ENCODE data around the gene SLC2A9.

SLC2A9 gene

DNA sequence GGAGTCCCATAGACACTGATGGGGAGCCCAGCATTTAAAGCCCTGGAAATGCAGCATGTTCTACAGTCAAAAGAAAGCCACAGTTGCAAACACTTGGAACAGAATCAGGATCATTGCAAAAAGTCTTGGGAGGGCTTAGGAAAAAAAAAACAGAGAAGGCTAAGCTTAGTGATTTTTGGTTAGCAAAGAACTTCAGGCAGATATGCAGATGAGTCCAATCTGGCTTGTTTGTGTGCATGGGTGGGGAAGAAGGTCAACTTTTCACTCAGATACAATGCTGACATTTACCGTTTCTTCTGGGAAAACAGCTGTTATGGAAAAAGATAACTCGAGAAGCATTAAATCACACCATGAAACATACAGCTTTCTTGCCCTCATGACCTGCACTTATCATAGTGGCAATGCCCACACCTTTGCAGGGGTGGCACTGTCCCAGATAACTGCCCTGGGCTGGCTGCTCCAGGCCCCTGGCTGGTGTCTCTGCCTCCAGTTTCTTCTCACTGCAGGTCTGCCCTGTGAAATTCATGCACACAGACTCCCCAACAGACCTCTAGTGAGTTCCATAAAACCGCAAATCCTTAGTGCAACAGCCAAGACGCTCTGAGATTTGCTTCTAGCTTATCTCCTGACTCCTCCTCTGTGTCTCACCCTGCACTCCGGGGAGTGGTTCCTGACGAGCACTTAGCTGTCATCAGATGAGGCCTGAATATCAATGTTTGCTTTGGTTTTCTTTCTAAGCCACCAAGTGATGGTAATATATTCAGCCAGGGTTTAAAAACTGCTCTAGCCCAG lies 140.7 kb downstream of the SLC2A9 start:
- DNase-seq = peak; percentile 37

DNA sequence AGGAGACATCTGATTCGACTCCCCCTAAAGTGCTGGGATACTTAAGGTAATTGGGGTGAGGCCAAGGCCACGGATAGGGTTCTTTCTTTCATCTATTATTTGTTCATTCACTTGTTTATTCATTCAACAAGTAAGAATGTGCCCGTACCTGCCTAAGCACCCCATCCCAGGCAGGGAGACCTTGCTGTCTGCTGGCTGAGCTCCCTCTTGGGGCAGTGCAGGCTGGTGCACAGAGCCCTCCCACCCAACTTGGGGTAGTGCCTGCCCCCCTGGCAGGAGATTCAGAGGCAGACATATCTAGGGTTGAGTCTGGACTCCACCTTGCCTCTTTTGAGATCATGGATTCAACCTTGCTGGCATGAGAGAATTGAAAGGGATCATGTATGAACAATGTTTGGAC lies 144.2 kb downstream of the SLC2A9 start:
- no peak for DNase-seq

DNA sequence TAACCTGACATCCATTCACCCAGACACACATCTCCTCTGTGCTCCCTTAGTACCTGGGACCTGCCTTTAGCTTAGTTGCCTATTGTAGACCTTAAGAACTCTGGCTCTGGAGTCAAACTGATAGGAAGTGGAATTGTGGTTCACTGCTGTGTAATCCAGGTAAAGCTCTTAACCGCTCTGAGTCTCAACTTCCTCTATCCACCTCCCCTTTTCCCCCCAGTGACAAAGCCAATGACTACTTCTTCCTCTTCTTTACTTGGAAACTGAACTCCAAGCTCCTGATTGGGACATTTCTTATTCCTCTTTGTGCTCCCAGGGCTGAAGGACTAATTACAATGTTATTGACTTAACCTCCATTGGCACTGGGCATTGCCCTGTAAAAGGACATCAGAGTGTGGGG lies 145.8 kb downstream of the SLC2A9 start:
- DNase-seq = no peak

DNA sequence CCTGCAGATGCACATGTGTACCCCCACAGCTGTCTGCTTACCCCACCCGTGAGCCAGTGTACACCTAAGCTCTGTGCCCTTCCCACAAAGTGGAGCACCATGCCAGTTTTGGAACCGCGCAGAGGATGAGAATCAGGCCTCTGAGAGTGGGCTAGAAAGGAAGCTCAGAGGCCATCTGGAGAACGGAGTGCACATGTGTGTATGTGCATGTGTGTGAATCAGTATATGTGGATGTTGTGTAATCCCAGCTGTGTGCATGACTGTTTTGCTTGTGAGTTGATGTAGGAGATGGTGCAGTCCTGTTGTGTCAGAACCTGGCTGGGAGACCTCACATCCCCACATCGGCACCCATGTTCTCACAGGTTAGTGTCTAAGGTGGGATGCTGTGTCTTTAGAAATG lies 146.9 kb downstream of the SLC2A9 start:
- DNase-seq = no peak

DNA sequence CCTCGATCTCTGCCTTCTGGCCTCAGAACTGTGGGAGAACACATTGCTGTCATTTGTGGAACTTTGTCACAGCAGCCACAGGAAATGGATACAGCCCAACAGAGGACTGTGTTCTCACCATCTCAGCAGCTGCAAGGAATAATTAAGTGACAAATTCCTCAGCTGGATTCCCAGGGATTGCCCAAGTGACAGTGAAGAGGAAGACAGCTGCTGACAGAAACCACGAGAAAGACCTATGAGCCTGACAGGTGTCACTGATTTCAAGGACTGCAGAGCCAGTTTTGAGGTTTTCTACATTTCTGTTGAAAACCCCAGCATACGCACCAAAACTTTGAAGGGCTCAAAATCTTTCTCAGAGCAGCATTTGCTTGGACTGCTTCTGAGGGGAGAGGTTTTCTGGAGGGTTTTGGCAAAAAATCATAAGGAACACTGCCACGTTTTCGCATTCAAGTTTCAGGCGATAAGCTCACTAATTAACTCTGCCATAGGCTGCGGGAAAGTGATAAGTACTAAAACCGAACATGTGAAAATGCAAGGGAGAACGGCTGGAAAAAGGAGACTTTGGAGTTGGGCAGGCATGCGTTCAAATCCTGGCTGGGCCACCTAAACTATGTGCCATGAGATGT lies 151.0 kb downstream of the SLC2A9 start:
- no peak for DNase-seq

DNA sequence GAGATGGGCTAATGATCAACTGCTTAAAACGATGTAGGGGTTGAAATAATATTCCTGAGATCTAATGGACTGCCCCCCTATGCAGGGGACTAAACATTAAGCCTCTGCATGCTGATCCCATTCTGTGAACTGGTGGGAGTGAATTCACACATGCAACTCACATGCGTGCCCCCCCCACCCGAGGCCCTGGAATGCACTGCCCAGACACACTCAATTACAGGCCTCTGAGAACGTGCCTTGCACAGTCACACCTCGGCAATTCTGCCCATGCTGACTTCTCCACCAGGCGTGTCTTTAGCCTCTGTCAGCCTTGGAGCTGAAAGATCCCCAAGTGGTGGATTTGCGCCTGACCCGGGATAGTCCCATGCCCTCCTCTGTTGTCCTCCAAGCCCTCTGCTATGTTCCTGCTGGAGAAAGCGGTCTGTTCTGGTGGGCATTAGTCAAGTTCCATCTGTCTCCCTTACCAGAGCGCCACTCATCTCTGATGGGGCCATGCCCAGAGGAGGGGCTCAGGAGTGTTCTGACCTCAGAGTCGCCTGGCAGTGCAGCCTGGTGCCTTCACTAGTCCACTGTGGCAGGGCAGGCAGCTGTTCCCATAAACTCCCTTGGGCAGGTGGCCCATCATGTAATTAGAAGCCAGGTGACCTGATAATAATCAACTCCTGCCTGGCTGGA lies 153.4 kb downstream of the SLC2A9 start:
- no peak for DNase-seq

DNA sequence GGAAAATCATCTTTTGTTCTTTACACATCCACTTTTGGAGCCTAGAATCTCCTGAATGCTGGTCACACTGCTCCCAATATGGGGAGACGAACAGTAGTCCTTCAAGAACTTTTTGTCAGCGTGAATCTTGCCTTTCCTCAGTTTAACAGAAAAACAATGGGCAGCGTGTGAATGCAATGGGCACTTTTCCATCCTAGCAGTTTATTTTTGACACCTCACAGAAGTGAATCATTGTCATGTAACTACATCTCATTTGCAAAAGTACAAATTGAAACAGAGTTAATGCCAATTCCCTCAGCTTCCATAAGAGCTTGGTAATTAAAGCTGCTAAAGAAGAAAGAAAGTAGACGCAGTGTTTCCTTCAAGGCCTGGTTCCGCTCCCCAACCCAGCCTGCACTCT lies 154.4 kb downstream of the SLC2A9 start:
- DNase-seq = no peak

DNA sequence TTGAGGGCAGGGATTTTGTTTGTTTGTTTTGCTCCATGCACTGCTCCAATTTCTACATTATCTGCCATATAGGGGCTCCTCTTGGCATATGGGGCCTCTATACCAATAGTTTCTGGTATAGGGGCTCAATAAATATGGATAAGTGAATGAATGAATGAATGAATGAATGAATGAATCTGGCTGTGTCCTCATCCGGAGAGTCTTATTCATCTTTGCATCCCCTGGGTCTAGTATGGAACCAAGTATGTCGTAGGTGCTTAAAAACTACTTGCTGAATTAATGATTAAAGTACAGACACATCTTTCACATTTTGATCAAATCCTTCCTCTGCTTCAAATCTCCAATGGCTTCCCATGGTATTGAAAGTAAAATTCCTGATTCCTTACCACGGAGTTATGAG lies 159.7 kb downstream of the SLC2A9 start:
- no peak for DNase-seq

DNA sequence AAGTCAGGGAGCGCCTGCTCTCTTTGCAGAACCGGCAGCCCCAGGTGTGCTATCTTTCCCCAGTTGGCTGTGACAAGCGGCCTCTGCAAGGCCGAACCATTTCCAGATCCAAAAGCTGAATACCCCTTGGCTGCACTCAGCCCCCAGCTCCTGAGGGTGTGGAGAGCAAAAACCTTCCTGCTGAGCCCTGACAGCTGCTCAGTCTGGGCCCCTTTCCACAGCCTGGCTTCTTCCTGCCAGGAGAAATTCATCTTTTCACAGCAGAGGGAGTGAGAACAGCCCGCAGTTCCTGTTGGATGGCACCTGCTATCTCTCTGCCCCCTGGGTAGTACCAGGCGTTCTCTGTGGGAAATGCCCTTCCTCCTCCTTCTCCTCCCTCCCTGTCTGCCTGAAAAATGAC lies 161.5 kb downstream of the SLC2A9 start:
- no peak for DNase-seq

DNA sequence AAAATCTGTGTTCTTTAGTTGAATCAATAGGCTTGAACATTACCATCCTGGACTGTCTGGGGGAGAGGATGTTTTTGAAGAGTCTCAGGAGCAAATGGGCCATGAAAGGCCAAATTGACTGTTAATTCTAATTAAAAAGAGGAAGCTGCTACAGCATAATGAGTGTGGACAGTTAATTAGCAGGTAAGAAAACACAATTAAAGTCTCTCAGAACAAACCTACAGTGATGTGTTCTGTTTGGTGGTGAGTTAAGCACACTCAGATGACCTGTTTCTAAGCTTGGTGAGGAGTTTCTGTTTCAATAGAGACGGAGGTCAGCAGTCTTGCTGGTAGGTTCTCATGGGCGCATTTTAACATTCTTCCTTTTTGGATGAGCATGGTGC lies 171.8 kb downstream of the SLC2A9 start:
- peak; percentile 43 for DNase-seq

DNA sequence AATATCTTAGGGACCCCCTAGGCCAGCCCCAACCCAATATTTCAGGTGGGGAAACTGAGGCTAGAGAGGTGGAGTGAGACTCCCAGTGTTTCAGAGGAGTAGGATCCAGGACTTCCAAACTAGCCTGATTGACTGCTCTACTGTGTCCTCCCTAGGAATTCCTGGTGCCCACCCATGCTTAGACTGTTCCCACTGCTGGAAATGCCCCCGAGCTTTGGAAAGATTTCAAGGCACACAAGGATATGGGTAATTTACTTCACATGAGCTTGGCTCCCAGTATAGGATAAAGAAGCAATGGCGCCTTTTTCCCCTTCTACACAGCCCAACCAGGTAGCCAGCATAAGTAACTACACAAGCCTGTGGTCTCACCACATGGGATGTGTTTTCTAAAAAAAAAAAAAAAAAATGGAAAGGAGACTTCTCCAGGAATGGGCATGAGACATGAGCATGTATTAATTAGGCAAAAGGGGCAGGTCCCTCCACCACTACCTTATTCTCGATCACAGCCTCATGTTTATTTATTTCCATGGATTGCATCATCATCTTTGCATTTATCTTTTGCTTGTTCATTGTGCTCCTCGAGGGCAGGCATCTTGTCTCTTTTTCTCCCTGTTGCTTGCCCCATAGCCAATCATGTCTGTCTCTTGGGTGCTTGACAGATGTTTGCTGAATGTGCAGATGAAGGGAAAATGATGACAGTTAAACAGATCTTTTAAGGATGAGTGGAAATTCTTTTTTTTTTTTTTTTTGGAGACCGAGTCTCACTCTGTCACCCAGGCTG lies 173.1 kb downstream of the SLC2A9 start:
- no peak for DNase-seq

DNA sequence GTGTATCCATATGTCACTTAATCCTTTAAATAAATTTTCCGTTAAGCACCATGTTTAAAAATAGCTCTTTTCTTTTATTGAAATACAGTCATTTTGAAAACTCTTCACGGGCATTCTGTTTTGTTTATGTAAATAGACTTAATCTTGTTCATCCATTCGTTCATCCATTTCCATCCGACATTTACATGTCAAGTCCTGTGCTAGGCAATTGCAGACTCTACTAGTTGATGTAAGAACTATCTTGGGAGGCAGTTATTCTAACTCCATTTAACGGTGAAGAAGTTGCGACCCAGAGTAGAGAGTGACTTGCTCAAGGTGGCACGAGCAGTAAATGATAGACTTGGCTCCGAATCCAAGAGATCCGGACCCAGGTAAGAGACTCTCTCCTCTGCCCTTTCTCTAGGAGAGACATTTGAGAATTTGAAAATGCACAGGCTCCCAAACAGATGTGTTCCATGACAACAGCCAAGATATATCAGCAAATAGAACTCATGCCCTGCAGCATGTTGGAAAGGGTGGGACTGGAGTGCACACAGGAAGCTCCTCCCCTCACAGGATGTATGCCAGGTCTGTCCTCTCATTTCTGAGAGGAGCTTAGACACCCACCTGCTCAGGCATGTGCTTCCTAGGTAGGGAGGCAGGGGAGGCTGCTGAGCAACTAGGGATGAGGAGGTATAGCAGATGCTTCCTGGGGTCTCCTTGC lies 175.4 kb downstream of the SLC2A9 start:
- no peak for DNase-seq

DNA sequence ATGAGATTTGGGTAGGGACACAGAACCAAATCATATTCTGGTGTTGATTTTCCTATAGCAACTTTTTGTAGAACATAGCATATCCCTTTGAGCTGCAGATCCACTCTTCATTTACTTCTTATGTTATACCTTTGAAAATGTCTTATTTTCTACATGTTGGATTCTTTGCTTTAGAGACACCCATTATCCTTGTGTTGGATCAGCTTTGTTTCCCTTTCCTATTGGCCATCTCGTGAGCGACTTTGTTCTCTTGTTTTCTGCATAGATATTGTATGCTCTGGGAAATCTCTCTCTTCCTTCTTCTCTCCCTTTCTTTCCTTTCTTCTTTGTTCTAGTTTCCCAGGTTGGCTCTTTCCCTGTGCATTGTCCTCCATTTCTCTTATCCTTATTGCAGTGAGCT lies 180.2 kb downstream of the SLC2A9 start:
- no peak for DNase-seq

DNA sequence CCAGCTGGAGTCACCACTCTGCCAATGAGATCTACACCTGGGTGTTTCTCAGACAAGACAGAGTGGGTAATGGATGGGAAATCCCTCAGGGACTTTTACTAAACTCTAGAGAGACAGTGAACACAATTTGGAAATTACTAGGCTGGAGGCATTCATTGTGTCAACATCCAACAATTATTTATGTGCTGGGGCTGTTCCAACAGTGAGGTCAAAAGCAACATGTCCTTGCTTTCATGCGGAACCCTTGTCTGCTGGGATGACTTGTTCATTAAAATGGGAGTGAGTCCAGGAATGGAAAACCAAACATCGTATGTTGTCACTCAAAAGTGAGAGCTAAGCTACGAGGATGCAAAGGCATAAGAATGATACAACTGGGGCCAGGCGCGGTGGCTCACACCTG lies 185.9 kb downstream of the SLC2A9 start:
- DNase-seq = no peak

DNA sequence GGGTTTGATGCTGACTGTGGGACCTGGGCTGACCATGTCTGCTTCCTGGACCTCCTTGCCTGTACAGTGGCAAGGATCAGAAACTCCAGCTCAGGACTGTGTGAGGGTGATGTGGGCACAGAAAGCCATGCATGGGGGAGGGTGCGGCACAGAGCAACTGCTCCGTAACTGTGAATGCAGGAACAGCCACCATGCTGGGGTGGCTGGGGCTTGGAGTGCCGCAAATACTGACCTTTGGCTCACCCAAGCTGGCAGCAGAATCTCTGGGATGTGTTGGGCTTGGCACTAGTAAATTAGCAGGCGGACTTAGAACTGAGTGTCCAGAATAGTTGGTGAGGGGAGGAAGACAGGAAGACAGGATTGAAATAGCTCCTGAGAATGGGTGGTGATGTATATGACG lies 187.9 kb downstream of the SLC2A9 start:
- DNase-seq = no peak

DNA sequence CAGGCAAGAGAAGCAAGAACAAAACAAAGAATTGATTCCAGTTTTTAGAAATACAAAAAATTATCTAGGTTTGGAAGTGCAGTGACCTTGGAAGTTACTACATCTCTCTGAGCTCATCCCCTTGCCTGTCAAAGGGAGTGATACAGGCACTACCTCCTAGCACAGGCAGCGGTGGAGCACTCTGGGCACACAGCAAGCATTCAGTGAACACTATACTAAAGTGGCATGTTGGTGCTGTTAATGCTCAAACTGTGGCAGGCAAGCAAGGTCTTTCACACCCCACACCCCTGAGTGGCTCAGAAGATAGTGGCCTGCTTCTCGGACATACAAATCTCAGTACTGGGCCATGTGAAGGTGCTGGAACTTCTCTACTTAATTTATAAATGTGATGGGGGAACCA lies 188.7 kb downstream of the SLC2A9 start:
- no peak for DNase-seq

DNA sequence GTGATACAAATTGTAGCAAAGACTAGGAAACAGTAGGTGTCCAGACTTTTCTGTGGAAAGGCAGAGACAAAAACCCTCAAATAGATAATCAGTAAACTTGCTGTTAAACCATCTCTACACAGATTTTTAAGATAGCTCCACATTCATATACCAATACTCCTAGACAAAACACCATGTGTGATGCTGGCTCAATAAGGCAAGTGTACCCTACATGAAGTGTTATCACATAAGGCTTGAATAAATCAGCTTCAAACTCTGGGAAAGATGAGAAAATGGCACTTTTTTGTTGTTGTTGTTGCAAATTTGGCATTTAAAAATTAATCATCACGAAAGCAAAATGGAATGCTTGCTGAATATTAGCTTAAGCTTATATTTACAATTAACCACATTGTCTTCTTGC lies 194.7 kb downstream of the SLC2A9 start:
- no peak for DNase-seq

DNA sequence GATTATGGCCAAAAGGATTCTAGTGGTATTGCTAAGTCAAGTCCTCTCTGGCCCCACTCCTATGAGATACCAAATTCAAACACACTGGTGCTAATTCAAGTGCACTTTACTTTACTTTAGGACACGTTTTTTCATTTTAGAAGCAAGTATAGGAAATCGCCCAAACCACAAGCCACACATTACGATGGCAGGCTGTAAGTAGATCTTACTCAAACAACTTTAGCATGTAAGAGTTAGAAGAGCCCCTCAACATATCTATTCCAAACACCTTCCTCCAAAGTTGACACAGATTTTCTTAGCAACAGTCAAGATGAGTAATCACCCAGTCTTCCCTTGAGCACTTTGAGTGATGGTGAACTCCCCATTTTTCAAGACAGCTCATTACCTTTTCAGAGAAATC lies 196.2 kb downstream of the SLC2A9 start:
- DNase-seq = no peak

DNA sequence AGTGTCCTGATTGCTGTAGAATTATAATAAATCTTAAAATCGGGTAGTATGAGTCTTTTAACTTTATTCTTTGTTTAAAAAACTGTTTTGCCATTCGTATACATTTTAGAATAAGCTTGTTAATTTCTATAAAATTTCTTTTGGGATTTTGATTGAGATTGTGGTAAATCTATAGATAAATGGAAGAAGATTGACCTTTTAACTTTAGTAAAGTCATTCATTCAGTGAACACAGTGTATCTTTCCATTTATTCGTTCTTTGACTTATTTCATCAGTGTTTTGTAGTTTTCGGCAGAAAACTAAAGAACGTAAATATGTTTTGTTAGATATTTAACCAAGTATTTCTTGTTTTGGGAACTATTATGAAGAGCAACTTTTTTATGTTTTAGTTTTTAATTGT lies 201.0 kb downstream of the SLC2A9 start:
- no peak for DNase-seq

DNA sequence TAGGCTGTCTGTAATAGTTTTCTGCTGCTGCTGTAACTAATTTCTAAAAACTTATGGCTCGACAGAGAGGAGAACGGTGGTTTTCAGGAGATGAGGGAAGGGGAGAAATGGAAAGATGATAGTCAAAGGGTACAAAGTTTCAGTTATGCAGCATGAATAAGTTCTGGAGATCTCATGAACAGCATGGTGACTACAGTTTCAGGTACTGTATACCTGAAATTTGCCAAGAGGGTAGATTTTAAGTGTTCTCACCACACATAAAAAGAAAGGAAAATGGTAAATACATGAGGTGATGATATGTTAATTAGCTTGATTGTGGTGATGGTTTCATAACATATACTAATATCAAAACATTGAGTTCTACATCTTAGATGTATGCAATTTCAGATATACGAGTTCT lies 205.0 kb downstream of the SLC2A9 start:
- DNase-seq = no peak

DNA sequence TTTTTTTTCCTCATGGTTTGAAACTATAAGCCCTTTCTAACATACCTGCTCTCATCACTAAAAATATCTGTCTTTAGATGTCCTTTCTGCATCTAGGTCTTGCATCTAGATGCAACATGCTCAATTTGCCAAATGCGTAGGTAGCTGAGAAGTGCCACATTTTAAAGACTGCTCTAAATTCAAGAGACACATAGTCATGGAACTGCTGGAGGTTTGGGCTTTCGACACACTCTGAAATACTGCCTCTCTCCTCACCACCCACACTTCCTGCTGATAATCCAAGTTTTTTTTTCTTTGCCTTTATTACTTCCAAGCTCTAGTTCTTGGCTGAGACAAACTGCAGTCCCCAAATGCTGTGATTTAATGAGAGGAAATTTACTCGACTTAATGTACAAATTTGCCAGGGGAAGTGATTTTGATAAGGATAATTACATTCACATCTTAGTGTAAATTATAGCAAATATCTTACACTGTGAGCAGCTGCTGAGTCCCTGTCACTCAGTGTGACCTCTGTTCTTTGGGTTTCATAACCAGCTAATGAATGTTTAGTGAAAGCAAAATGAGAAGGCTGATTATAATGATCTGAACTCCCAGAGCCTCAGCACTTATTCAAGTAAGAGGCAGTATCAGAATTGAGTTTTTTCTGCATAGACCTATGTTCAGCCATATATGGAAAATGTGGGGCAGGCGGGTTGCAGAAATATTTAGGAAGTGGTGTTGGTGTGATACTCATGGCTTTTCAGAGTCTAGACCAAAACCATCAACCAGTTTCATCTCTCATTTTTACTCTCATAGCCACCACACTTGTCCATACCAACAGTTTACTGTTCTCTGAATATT lies 208.6 kb downstream of the SLC2A9 start:
- DNase-seq = peak; percentile 6

DNA sequence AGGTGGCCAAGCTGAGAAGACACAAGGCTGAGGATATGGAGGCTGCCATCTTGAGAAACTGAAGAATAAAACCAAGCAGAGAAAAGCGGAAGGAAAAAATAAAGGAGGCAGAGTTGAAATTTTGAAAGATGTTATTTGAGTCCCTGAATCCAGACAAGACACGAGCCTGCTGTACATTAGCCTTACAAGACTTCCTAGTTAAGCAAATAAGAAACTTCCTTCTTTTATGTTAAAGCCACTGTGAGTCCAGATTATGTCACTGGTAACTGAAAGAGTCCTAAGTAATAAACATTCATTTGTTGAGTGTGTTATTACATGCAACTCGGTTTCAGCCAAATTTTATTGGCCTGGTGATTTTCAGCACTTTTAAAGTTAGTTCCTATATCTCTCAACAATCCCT lies 209.5 kb downstream of the SLC2A9 start:
- DNase-seq = no peak
